ENCODE data around the gene DCDC1. TPM values are rescaled to one million over a fixed set of nuclear protein-coding genes. Genes with fewer than 3 reads are reported as not detected.

Gene DCDC1
- polyA plus RNA-seq, 3 donors, result 0.03 TPM; not detected in 2

GRCh38 chr11:30852645-30853044, 516.9 kb downstream of the DCDC1 start:
- intact Hi-C loops (cut with micrococcal nuclease), result no loop called here
- Histone ChIP-seq H3K4me2 (replicated peaks; ENCODE audit: extremely low read depth, low read length, poor library complexity, severe bottlenecking) (no peak overlapping the region), H3K9ac (ENCODE audit: insufficient read depth, low read length, poor library complexity, severe bottlenecking) (no peak overlapping the region), H3K4me1 (ENCODE audit: control insufficient read depth in 1 of 2, insufficient read depth in 2 of 2, low read length in 2 of 2) (no peaks in the 10 kb centered on the region), H3K79me2 (ENCODE audit: insufficient read depth, low read length) (no peaks in the 10 kb centered on the region), H3K4me3 (replicated peaks in 1 of 3; ENCODE audit: low read depth in 2 of 3, low read length in 3 of 3) (no peak overlapping the region), H3K9me3 (replicated peaks in 1 of 2; ENCODE audit: control insufficient read depth in 1 of 2, insufficient read depth in 1 of 2, low read length in 2 of 2) (peaks cover 2 to 7% of the 10 kb centered on the region in 2 donors), H2AFZ (ENCODE audit: insufficient read depth, low read depth, low read length, poor library complexity, severe bottlenecking) (no peak overlapping the region), H4K20me1 (ENCODE audit: insufficient read depth, low read length) (no peaks in the 10 kb centered on the region), H3K27me3 (ENCODE audit: control insufficient read depth in 2 of 2, insufficient read depth in 2 of 2, low read length in 2 of 2) (no peaks in the 10 kb centered on the region), H3K27ac (ENCODE audit: low read depth in 1 of 2, low read length in 2 of 2) (no peak overlapping the region), H3K36me3 (replicated peaks in 1 of 2; ENCODE audit: control insufficient read depth in 1 of 2, insufficient read depth in 2 of 2, low read length in 2 of 2) (no peaks in the 10 kb centered on the region)
- no peak for DNase-seq
- no peak overlapping the region for H3K27ac Mint-ChIP-seq
- WGBS (ENCODE audit: insufficient coverage), result 100% methylated on average over 1 of the region's 4 CpGs
- no peaks in the 10 kb centered on the region for H3K4me1 Mint-ChIP-seq
- TF ChIP-seq, protein P1, sequence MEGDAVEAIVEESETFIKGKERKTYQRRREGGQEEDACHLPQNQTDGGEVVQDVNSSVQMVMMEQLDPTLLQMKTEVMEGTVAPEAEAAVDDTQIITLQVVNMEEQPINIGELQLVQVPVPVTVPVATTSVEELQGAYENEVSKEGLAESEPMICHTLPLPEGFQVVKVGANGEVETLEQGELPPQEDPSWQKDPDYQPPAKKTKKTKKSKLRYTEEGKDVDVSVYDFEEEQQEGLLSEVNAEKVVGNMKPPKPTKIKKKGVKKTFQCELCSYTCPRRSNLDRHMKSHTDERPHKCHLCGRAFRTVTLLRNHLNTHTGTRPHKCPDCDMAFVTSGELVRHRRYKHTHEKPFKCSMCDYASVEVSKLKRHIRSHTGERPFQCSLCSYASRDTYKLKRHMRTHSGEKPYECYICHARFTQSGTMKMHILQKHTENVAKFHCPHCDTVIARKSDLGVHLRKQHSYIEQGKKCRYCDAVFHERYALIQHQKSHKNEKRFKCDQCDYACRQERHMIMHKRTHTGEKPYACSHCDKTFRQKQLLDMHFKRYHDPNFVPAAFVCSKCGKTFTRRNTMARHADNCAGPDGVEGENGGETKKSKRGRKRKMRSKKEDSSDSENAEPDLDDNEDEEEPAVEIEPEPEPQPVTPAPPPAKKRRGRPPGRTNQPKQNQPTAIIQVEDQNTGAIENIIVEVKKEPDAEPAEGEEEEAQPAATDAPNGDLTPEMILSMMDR (IDR thresholded peaks at IDR 0.05), result no peak
- no peaks in the 10 kb centered on the region for H3K36me3 Mint-ChIP-seq
- no peak overlapping the region for H3K4me3 Mint-ChIP-seq
- H3K9me3 Mint-ChIP-seq, result peaks cover 0 to 6% (median 2%) of the 10 kb centered on the region in 7 donors
- H3K27me3 Mint-ChIP-seq (ENCODE audit: low read depth in 3 of 3), result no peaks in the 10 kb centered on the region

- no peak overlapping the region for H3K27ac Mint-ChIP-seq
- no peak for DNase-seq
- no peaks in the 10 kb centered on the region for H4K20me1 ChIP-seq (ENCODE audit: insufficient read depth, low read length)
- H2AFZ ChIP-seq (ENCODE audit: insufficient read depth, low read depth, low read length, poor library complexity, severe bottlenecking), result no peak overlapping the region
- intact Hi-C loops (cut with micrococcal nuclease), result no loop called here
- no peaks in the 10 kb centered on the region for H3K36me3 ChIP-seq (replicated peaks in 1 of 2; ENCODE audit: control insufficient read depth in 1 of 2, insufficient read depth in 2 of 2, low read length in 2 of 2)
- H3K4me1 ChIP-seq (ENCODE audit: control insufficient read depth in 1 of 2, insufficient read depth in 2 of 2, low read length in 2 of 2), result no peaks in the 10 kb centered on the region
- no peak overlapping the region for H3K4me3 ChIP-seq (replicated peaks in 1 of 3; ENCODE audit: low read depth in 2 of 3, low read length in 3 of 3)
- H3K27me3 Mint-ChIP-seq (ENCODE audit: low read depth in 3 of 3), result no peaks in the 10 kb centered on the region
- H3K9me3 Mint-ChIP-seq, result peaks cover 0 to 9% (median 2%) of the 10 kb centered on the region in 7 donors
- H3K27me3 ChIP-seq (ENCODE audit: control insufficient read depth in 2 of 2, insufficient read depth in 2 of 2, low read length in 2 of 2), result no peaks in the 10 kb centered on the region
- H3K79me2 ChIP-seq (ENCODE audit: insufficient read depth, low read length), result no peaks in the 10 kb centered on the region
- no peak overlapping the region for H3K4me3 Mint-ChIP-seq
- no peaks in the 10 kb centered on the region for H3K36me3 Mint-ChIP-seq
- H3K9ac ChIP-seq (ENCODE audit: insufficient read depth, low read length, poor library complexity, severe bottlenecking), result no peak overlapping the region
- H3K27ac ChIP-seq (ENCODE audit: low read depth in 1 of 2, low read length in 2 of 2), result no peak overlapping the region
- H3K4me2 ChIP-seq (replicated peaks; ENCODE audit: extremely low read depth, low read length, poor library complexity, severe bottlenecking), result no peak overlapping the region
- TF ChIP-seq, protein P1 (IDR thresholded peaks at IDR 0.05), result no peak
- peaks cover 2 to 12% of the 10 kb centered on the region in 2 donors for H3K9me3 ChIP-seq (replicated peaks in 1 of 2; ENCODE audit: control insufficient read depth in 1 of 2, insufficient read depth in 1 of 2, low read length in 2 of 2)
- H3K4me1 Mint-ChIP-seq, result no peaks in the 10 kb centered on the region
- no CpG with 5 or more reads among the region's 1 CpG for WGBS (ENCODE audit: insufficient coverage)
Measured at GRCh38 chr11:30852091-30852490, 517.4 kb downstream of the DCDC1 start.

All from CD14-positive monocyte (primary cell).